IPS-18a (cell line): ENCODE data around the gene PPFIA4.

Experiments used
- H3K27ac ChIP-seq: one replicate; pipeline ENCODE4 v1.5.1; 2013; ENCODE audit warnings: low read length
- H3K27me3 ChIP-seq: one replicate; pipeline ENCODE4 v1.6.1; 2013; ENCODE audit warnings: mild to moderate bottlenecking, low read length; ENCODE audit not compliant: control insufficient read depth, insufficient read depth
- H3K36me3 ChIP-seq: one replicate; pipeline ENCODE4 v1.6.1; 2013; ENCODE audit warnings: low read depth, low read length; ENCODE audit not compliant: control insufficient read depth
- H3K4me1 ChIP-seq: one replicate; pipeline ENCODE4 v1.6.1; 2013; ENCODE audit warnings: low read depth, low read length; ENCODE audit not compliant: control insufficient read depth
- H3K4me3 ChIP-seq: one replicate; pipeline ENCODE4 v1.5.1; 2013; ENCODE audit warnings: low read length
- H3K9ac ChIP-seq: one replicate; pipeline ENCODE4 v1.6.1; 2013; ENCODE audit warnings: mild to moderate bottlenecking, low read length, moderate library complexity
- H3K9me3 ChIP-seq: one replicate; pipeline ENCODE4 v1.6.1; 2013; ENCODE audit warnings: low read depth, low read length; ENCODE audit not compliant: control insufficient read depth

PPFIA4 gene

DNA sequence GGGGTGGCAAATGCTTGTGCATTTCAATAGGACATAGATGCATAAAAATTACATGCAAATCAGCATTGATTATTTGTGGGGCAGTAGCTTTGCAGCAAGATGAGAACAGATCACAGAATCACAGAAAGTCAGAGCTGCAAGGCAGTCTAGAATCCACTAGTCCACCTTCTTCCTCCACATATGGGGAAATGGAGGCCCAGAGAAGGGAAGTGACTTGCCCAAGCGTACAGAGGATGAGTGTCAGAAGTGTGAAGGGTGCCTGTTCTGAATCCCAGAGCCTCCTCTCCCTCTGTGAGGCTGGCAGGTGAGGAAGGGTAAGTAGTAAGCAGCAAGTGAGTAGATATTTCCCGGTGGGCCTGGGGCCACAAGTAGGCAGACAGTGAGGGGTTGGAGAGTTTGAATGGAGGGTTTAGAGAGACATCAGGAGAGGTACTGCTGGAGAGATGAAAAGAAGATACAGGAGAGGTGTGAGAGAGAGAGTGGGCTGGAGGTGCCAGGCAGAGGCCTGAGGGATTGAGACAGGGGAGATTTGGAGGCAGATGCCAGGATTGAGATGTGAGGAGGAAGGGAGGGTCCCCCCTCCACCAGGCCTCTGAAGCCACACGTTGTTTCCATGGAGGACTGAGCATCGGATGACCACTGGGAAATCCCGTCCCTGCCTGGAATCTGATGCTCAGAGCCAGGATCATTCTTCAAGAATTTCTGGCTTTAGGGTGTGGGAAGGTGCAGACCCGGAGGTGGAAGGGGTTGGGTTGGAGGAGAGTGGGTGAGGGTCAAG, 64.3 kb downstream of the PPFIA4 start:
- Histone ChIP-seq H3K27me3 (no peaks in the 10 kb centered on the region), H3K27ac (no peak overlapping the region), H3K4me1 (peaks cover 6% of the 10 kb centered on the region), H3K9ac (no peak overlapping the region), H3K4me3 (no peak overlapping the region), H3K36me3 (no peaks in the 10 kb centered on the region), H3K9me3 (peaks cover 13% of the 10 kb centered on the region)

DNA sequence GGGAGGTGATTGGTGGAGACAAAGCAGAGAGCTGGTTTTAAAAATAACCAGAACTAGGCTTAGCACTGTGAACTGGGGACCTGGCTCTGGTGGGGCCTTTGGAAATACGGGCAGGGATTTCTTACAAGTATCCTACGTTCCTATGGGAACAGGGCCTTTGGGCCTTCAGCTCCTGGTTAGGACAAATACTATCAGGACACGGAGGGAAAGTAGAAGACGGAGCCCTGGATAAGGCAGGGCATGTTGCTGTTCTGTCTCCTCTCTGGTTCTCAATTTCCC, 64.8 kb downstream of the PPFIA4 start:
- peaks cover 6% of the 10 kb centered on the region for H3K4me1 ChIP-seq
- H3K4me3 ChIP-seq, result no peak overlapping the region
- H3K9me3 ChIP-seq, result peaks cover 18% of the 10 kb centered on the region
- H3K27ac ChIP-seq, result no peak overlapping the region
- no peak overlapping the region for H3K9ac ChIP-seq
- no peaks in the 10 kb centered on the region for H3K27me3 ChIP-seq
- no peaks in the 10 kb centered on the region for H3K36me3 ChIP-seq

DNA sequence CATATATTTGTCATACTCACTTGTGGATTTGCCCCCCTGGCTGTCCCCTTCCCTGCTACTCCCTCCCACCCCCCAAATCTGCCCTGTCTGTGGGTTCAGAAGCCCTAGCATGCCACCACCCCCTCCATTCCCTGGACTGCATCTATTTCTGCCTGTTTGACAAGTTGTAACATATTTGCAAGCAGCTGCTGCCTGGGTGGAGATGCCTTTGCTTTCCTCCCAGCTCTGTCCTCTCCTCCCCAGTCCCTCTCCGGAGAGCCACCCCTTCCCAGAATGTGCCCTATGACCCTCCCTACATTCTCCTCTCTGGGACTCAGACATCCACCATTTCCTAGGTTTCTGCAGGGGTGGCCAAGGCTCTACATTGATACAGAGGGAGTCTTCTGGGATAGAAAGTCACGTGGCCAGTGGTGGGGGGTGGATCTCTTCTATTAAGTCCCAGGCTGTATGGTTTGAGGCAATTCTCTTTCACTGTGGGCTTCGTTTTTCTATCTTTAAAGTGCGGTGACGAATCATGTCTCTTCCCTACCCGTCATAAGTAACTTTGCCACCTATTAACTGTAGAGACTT, 65.6 kb downstream of the PPFIA4 start:
- Histone ChIP-seq H3K9ac (no peak overlapping the region), H3K4me3 (no peak overlapping the region), H3K27ac (no peak overlapping the region), H3K27me3 (no peaks in the 10 kb centered on the region), H3K36me3 (no peaks in the 10 kb centered on the region), H3K4me1 (peaks cover 6% of the 10 kb centered on the region), H3K9me3 (peaks cover 18% of the 10 kb centered on the region)

DNA sequence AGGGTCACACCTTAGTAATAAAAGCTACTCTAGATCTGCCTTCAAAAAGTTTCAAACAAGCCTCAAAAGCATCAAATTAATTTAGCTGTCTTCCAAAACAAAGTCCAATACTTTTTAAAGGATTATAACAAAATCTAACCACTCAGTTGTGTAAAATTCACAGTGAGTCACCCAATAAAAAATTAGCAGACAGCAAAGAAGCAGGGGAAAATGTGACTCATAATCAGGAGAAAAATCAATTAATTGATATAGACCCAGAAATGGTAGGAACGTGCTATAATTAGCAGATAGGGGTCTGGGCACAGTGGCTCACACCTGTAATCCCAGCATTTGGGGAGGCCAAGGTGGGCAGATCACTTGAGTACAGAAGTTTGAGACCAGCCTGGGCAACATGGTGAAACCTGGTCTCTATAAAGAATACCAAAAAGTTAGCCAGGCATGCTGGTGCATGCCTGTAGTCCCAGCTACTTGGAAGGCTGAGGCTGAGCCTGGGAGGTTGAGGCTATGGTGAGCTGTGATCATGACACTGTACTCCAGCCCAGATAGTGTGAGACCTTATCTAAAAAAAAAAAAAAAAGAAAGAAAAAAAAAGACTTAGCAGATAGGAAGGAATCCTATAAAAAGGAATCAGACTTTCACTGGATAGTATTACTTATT, 67.6 kb downstream of the PPFIA4 start:
- Histone ChIP-seq H3K27ac (no peak overlapping the region), H3K27me3 (no peaks in the 10 kb centered on the region), H3K36me3 (no peaks in the 10 kb centered on the region), H3K9ac (no peak overlapping the region), H3K4me3 (no peak overlapping the region), H3K4me1 (peaks cover 6% of the 10 kb centered on the region), H3K9me3 (peaks cover 18% of the 10 kb centered on the region)

DNA sequence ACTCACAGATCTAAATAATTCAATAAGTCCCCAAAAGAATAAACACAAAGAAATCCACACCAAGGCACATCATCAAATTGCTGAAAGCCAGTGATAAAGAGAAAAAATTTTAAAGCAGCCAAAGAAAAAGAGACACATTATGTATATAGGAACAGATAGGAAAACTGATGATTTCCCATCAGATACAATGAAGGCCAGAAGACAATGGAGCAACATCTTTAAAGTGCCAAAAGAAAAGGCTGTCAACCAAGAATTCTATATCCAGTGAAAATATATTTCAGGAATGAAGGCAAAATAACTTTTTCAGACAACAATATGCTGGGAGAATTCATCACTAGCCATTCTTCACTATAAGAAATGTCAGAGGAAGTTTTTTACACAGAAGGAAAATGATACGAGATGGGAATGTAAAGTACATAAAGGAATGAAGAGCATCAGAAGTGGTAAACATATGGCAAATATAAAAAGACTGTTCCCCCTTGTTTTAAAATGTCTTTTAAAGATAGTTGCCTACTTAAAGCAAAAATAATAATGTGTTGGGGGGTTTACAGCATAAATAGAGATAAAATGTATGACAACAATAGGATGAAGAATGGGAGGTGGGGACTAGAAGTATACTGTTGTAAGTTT, 68.9 kb downstream of the PPFIA4 start:
- no peak overlapping the region for H3K4me3 ChIP-seq
- no peaks in the 10 kb centered on the region for H3K27me3 ChIP-seq
- no peaks in the 10 kb centered on the region for H3K4me1 ChIP-seq
- H3K9ac ChIP-seq, result no peak overlapping the region
- no peak overlapping the region for H3K27ac ChIP-seq
- peaks cover 18% of the 10 kb centered on the region for H3K9me3 ChIP-seq
- H3K36me3 ChIP-seq, result no peaks in the 10 kb centered on the region

DNA sequence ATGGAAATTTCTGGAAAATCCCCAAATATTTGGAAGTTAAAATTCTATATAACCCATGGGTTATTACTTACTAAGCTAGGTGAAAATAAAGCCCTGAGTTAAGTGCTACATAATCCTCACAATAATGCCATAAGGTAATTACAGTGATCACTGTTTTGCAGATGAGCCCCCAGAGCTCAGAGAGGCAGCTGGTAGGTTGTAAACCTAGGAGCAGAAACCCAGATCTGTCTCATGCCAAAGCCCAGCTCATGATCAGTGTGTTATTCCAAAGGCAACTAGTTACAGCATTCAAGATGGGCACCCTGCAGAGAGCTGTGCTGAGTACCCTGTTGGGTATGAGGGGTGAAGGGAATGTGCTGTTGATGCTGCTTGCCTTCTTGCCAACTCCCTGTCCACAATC, 70.3 kb downstream of the PPFIA4 start:
- Histone ChIP-seq H3K27ac (no peak overlapping the region), H3K27me3 (no peaks in the 10 kb centered on the region), H3K4me1 (no peaks in the 10 kb centered on the region)

DNA sequence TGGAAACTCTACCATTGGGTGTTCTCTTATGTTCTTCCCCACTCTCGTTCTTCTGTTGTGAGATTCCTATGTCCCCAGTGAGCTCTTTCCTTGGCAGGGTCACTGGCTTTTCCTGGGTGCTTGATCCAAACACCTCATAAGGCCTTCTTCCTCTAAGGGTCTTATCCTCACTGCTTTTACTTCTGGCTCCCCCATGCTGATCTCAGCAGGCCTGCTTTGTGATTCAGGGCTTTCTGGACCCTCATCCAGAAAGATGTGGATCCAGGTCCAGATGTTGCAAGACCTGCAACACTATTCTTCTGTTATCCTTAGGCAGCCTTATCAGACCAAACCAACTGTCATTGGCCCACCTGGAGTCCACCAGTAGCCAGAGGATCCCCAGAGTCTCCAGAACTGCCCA, 70.7 kb downstream of the PPFIA4 start:
- Histone ChIP-seq H3K27ac (no peak overlapping the region), H3K27me3 (no peaks in the 10 kb centered on the region), H3K9ac (no peak overlapping the region), H3K4me1 (no peaks in the 10 kb centered on the region), H3K36me3 (no peaks in the 10 kb centered on the region), H3K4me3 (no peak overlapping the region), H3K9me3 (peaks cover 18% of the 10 kb centered on the region)

More for the DNA sequence above, 70.3 kb downstream of the PPFIA4 start:
- no peak overlapping the region for H3K9ac ChIP-seq
- H3K9me3 ChIP-seq, result peaks cover 18% of the 10 kb centered on the region
- H3K36me3 ChIP-seq, result no peaks in the 10 kb centered on the region
- H3K4me3 ChIP-seq, result no peak overlapping the region

DNA sequence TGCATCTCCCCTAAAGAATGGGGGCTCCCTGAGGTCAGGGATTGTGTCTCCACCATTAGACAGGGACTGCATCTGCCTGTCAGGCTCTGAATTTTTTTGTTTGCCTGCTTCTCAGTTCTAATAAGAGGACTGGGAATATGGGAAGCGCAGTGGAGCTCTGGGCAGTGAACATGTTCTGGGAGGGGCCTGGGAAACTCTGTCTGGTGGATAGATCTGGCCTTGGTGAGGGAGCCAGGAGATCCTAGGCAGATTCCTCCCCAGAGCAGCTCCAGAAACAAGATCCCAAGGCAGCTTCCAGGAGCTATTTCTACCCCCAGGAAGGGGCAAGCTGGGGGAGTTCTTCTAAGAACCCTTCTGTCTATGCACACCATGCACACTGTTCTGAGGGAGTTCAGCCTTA, 72.2 kb downstream of the PPFIA4 start:
- Histone ChIP-seq H3K9ac (no peak overlapping the region), H3K27me3 (no peaks in the 10 kb centered on the region), H3K27ac (no peak overlapping the region), H3K9me3 (peaks cover 18% of the 10 kb centered on the region), H3K36me3 (no peaks in the 10 kb centered on the region), H3K4me3 (no peak overlapping the region), H3K4me1 (no peaks in the 10 kb centered on the region)

DNA sequence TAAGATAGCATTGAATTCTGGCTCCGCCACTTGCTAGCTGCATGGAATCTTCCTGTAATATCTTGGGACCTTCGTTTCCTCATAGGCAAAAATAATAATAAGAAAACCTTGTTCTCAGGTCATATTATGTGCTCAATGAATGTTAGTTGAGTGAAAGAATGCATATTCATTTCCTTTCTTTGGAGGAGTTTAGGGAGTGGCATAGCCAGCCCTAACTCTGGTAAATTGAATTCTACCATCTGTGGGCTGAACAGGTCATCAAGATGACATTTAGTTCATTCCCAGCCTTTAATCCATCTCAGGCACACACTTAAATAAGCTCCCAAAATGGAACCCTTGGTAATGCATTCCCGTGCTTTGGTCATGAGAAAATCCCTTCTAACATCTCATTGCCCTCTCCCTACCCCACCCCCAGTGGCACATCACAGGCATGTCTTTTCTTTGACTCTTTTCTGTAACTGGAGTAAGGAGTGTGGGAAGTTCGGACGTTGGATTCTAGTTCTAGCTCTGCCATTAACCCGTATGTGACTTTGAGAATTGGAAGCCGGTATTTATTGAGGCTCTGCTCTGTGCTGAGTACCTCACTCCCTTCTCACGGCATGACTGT, 72.7 kb downstream of the PPFIA4 start:
- no peak overlapping the region for H3K4me3 ChIP-seq
- no peak overlapping the region for H3K27ac ChIP-seq
- H3K4me1 ChIP-seq, result no peaks in the 10 kb centered on the region
- H3K9ac ChIP-seq, result no peak overlapping the region
- H3K36me3 ChIP-seq, result no peaks in the 10 kb centered on the region
- peaks cover 15% of the 10 kb centered on the region for H3K9me3 ChIP-seq
- H3K27me3 ChIP-seq, result no peaks in the 10 kb centered on the region

DNA sequence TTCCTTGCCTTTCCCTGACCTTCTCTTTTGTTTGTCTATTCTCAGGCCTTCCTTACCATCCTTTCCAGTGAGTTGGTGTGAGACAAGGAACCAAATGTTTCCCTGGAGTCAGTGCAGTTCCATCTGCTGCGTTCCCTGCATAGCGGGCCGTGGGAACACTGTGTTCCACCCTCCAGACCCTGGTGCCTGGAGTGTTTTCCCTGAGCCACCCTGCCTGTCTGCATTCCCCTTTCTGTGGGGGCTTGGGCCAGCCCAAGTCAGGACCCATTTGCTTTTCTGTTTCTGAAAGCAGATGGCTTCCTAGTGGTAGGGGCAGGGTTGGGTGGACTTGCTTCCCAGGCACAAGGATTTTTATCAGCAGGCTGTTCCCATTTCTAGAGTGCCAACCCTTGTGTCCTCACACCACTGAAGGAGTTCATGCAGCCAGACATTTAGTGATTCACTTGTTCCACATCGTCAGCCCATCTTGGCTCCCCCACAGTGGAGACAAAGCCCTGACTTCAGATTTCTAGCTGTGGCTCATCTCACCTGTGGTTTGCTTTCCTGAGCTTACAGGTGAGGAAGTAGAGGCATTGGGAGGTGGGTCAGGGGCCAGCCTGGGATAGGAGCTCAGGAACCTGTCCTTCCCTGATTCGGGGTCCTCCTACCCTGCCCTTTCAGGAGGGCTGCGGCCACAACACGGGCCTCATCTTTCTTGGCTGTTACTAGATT, 73.7 kb downstream of the PPFIA4 start:
- Histone ChIP-seq H3K9ac (no peak overlapping the region), H3K4me1 (no peaks in the 10 kb centered on the region), H3K27ac (no peak overlapping the region), H3K9me3 (peaks cover 12% of the 10 kb centered on the region), H3K4me3 (no peak overlapping the region), H3K27me3 (no peaks in the 10 kb centered on the region), H3K36me3 (no peaks in the 10 kb centered on the region)

DNA sequence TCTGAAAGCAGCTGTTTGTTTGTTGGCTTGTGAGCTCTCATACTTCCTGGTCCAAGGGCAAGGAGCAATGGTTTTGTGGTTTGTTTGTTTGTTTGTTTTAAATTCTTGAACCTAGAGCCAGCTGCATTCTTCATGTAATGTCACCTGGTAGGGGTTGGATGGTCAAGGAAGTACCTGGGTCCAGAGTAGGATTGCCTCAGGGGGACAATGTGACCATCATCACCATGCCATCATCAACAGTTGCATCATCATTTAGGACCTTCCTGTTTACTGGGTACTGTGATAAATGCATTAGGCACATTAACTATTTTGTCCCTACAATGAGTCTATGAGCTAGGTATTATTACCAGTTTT, 74.2 kb downstream of the PPFIA4 start:
- Histone ChIP-seq H3K4me3 (no peak overlapping the region), H3K27me3 (no peaks in the 10 kb centered on the region), H3K9me3 (peaks cover 6% of the 10 kb centered on the region), H3K36me3 (no peaks in the 10 kb centered on the region), H3K4me1 (no peaks in the 10 kb centered on the region), H3K9ac (no peak overlapping the region), H3K27ac (no peak overlapping the region)
